Neural cell (in vitro differentiated cells): ENCODE results near the gene RUNX1. TPM values are rescaled to one million over a fixed set of nuclear protein-coding genes. Genes with fewer than 3 reads are reported as not detected.

Experiments
- H2AFZ ChIP-seq: fragments of 200-600, 300-800 bp; sonication (generic), shearing (Covaris generic); 2 replicates; pipeline ENCODE4 v1.6.0; 2014; ENCODE audit warnings: low read depth, mild to moderate bottlenecking, antibody characterized with exemption, low read length, moderate library complexity
- H3F3A ChIP-seq: fragments of 200-600 bp; shearing (Covaris generic); 2 replicates; pipeline ENCODE4 v1.6.1; 2016; ENCODE audit warnings: mild to moderate bottlenecking, moderate library complexity, mixed read lengths, antibody characterized with exemption, low read length; ENCODE audit not compliant: insufficient read depth, poor library complexity, severe bottlenecking
- H3K27ac ChIP-seq: fragments of 200-600, 300-800 bp; sonication (generic), shearing (Covaris generic); 2 replicates; pipeline ENCODE4 v1.5.1; 2014; ENCODE audit warnings: mild to moderate bottlenecking, low read length, moderate library complexity
- H3K27me3 ChIP-seq: fragments of 300-800, 200-600 bp; sonication (generic), shearing (Covaris generic); 2 replicates; pipeline ENCODE4 v1.6.0; 2014; ENCODE audit warnings: mild to moderate bottlenecking, low read depth, low read length, moderate library complexity; ENCODE audit not compliant: insufficient read depth
- H3K36me3 ChIP-seq: fragments of 300-800, 200-600 bp; sonication (generic), shearing (Covaris generic); 2 replicates; pipeline ENCODE4 v1.5.1; 2014; ENCODE audit warnings: mild to moderate bottlenecking, antibody characterized with exemption, low read length, moderate library complexity; ENCODE audit not compliant: insufficient read depth
- H3K4me2 ChIP-seq: fragments of 300-800, 200-600 bp; sonication (generic), shearing (Covaris generic); 2 replicates; pipeline ENCODE4 v1.6.0; 2014; ENCODE audit warnings: mild to moderate bottlenecking, low read length
- H3K4me3 ChIP-seq: fragments of 300-800, 200-600 bp; sonication (generic), shearing (Covaris generic); 2 replicates; pipeline ENCODE4 v1.5.1; 2014; ENCODE audit warnings: mild to moderate bottlenecking, low read length, moderate library complexity
- H3K79me2 ChIP-seq: fragments of 200-600 bp; shearing (Covaris generic); replicated peaks from 2 replicates; pipeline ENCODE4 v1.6.0; 2014; ENCODE audit warnings: mild to moderate bottlenecking, low read length, moderate library complexity; ENCODE audit not compliant: insufficient read depth
- H3K9ac ChIP-seq: fragments of 300-800, 200-600 bp; sonication (generic), shearing (Covaris generic); 2 replicates; pipeline ENCODE4 v1.6.1; 2016; ENCODE audit warnings: mild to moderate bottlenecking, low read length, mixed read lengths
- H3K9me2 ChIP-seq: fragments of 200-600 bp; shearing (Covaris generic); 2 replicates; pipeline ENCODE4 v1.6.1; 2016; ENCODE audit warnings: mild to moderate bottlenecking, low read length, mixed read lengths; ENCODE audit not compliant: insufficient read depth
- H3K9me3 ChIP-seq: fragments of 200-600, 300-800 bp; sonication (generic), shearing (Covaris generic); 2 replicates; pipeline ENCODE4 v1.6.1; 2016; ENCODE audit warnings: mild to moderate bottlenecking, mixed run types, low read length, moderate library complexity, mixed read lengths
- H4K20me1 ChIP-seq: fragments of 200-600 bp; shearing (Covaris generic); 2 replicates; pipeline ENCODE4 v1.6.1; 2016; ENCODE audit warnings: mild to moderate bottlenecking, mixed run types; ENCODE audit not compliant: insufficient read depth
- EP300 ChIP-seq: fragments of 450-650 bp; conservative IDR thresholded peaks from 2 replicates; pipeline ENCODE4 v1.6.1; 2014; ENCODE audit warnings: antibody characterized with exemption, mild to moderate bottlenecking, moderate library complexity; ENCODE audit not compliant: poor library complexity, severe bottlenecking
- EZH2 ChIP-seq: fragments of 200-600, 300-800 bp; shearing (Covaris generic), sonication (generic); IDR thresholded peaks from 2 replicates; pipeline ENCODE4 v1.6.1; 2014; ENCODE audit warnings: antibody characterized with exemption, low read length, borderline replicate concordance, mild to moderate bottlenecking; ENCODE audit not compliant: insufficient read depth, poor library complexity, severe bottlenecking
- MXI1 ChIP-seq: fragments of 450-650 bp; conservative IDR thresholded peaks from 2 replicates; pipeline ENCODE4 v1.6.1; 2014; ENCODE audit warnings: antibody characterized with exemption, mild to moderate bottlenecking; ENCODE audit not compliant: poor library complexity, severe bottlenecking
- POLR2AphosphoS5 ChIP-seq: IDR thresholded peaks from 2 replicates; pipeline ENCODE4 v1.6.1; 2012
- RAD21 ChIP-seq: fragments of 450-650 bp; conservative IDR thresholded peaks from 2 replicates; pipeline ENCODE4 v1.6.1; 2014; ENCODE audit warnings: antibody characterized with exemption, mild to moderate bottlenecking, moderate library complexity
- REST ChIP-seq: IDR thresholded peaks from 2 replicates; pipeline ENCODE4 v1.6.1; 2012; ENCODE audit warnings: borderline replicate concordance
- SMC3 ChIP-seq: fragments of 450-650 bp; conservative IDR thresholded peaks from 2 replicates; pipeline ENCODE4 v1.6.1; 2014; ENCODE audit warnings: antibody characterized with exemption, mild to moderate bottlenecking, moderate library complexity; ENCODE audit not compliant: poor library complexity
- TAF1 ChIP-seq: IDR thresholded peaks from 2 replicates; pipeline ENCODE4 v1.6.1; 2012; ENCODE audit warnings: low read depth
- polyA plus RNA-seq: library from polyadenylated mRNA; depleted of rRNA; stranded (reverse); fragments of >200 nt; gene quantifications from 2 replicates; pipeline ENCODE4 v1.2.3, GENCODE V29; 2014
- TF ChIP-seq, protein P1 (sequence below): fragments of 450-650 bp; IDR thresholded peaks from 2 replicates; pipeline ENCODE4 v1.5.1; 2014; ENCODE audit warnings: antibody characterized with exemption, mild to moderate bottlenecking, moderate library complexity; ENCODE audit not compliant: poor library complexity, severe bottlenecking

Gene RUNX1
- polyA plus RNA-seq, 1 donor from 2014 or later: not detected

- Histone ChIP-seq H3K9ac (no peak overlapping the region), H3K79me2 (no peaks in the 10 kb centered on the region), H3K9me3 (no peaks in the 10 kb centered on the region), H3K27ac (no peak overlapping the region), H3K36me3 (no peaks in the 10 kb centered on the region), H3K27me3 (no peaks in the 10 kb centered on the region), H3K4me3 (no peak overlapping the region), H4K20me1 (no peaks in the 10 kb centered on the region), H3K4me2 (no peak overlapping the region), H2AFZ (no peak overlapping the region), H3F3A (no peaks in the 10 kb centered on the region), H3K9me2 (no peaks in the 10 kb centered on the region)
- TF ChIP-seq, protein P1, sequence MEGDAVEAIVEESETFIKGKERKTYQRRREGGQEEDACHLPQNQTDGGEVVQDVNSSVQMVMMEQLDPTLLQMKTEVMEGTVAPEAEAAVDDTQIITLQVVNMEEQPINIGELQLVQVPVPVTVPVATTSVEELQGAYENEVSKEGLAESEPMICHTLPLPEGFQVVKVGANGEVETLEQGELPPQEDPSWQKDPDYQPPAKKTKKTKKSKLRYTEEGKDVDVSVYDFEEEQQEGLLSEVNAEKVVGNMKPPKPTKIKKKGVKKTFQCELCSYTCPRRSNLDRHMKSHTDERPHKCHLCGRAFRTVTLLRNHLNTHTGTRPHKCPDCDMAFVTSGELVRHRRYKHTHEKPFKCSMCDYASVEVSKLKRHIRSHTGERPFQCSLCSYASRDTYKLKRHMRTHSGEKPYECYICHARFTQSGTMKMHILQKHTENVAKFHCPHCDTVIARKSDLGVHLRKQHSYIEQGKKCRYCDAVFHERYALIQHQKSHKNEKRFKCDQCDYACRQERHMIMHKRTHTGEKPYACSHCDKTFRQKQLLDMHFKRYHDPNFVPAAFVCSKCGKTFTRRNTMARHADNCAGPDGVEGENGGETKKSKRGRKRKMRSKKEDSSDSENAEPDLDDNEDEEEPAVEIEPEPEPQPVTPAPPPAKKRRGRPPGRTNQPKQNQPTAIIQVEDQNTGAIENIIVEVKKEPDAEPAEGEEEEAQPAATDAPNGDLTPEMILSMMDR: no peak
- TF ChIP-seq SMC3 (no peak), RAD21 (no peak), POLR2AphosphoS5 (no peak), REST (no peak), TAF1 (no peak), EZH2 (no peak), MXI1 (no peak), EP300 (no peak)
Measured at GRCh38 chr21:34852448-34852847, 196.7 kb downstream of the RUNX1 start.

- Histone ChIP-seq H3K4me3 (no peak overlapping the region), H4K20me1 (no peaks in the 10 kb centered on the region)
Measured at GRCh38 chr21:34850166-34850690, 198.9 kb downstream of the RUNX1 start.

More at GRCh38 chr21:34850166-34850690, 198.9 kb downstream of the RUNX1 start:
- Histone ChIP-seq H3F3A (no peaks in the 10 kb centered on the region), H3K79me2 (no peaks in the 10 kb centered on the region), H3K9me3 (no peaks in the 10 kb centered on the region), H3K36me3 (no peaks in the 10 kb centered on the region), H3K9me2 (no peaks in the 10 kb centered on the region), H3K27ac (no peak overlapping the region), H3K4me2 (no peak overlapping the region), H3K9ac (no peak overlapping the region), H3K27me3 (no peaks in the 10 kb centered on the region), H2AFZ (no peak overlapping the region)
- TF ChIP-seq SMC3 (no peak), TAF1 (no peak), EP300 (no peak), REST (no peak), EZH2 (no peak), POLR2AphosphoS5 (no peak), RAD21 (no peak), MXI1 (no peak)
- TF ChIP-seq, protein P1: no peak
